WTC11 (cell line): ENCODE measurements around the gene HCRTR1. TPM values are rescaled to one million over a fixed set of nuclear protein-coding genes. Genes with fewer than 3 reads are reported as not detected.

Experiments used
- ATAC-seq: fragments of 200-7000 bp; cut with Tn5 transposase; 2 replicates; pipeline ENCODE4 v1.10.0; 2021; ENCODE audit warnings: mild to moderate bottlenecking, moderate library complexity
- CTCF ChIA-PET: fragments of 300-600 bp; sonication (Branson Sonifier 250); formaldehyde crosslinking; loops from one replicate; lab custom pipeline; 2021; ENCODE audit warnings: antibody characterized with exemption; lab: Charles Lee
- POLR2A ChIA-PET: fragments of 350-600 bp; sonication (Branson Sonifier 250); formaldehyde crosslinking; loops from one replicate; lab custom pipeline; 2021; ENCODE audit warnings: antibody characterized with exemption; lab: Charles Lee
- DNase-seq: peaks from one replicate; pipeline ENCODE4 v3.0.0; 2021; ENCODE audit warnings: low spot score
- H3K27ac Mint-ChIP-seq: 2 replicates; pipeline ENCODE4 v1.8.0; 2021; ENCODE audit warnings: mixed read lengths
- H3K27me3 Mint-ChIP-seq: 2 replicates; pipeline ENCODE4 v1.8.0; 2021; ENCODE audit warnings: low read depth, mild to moderate bottlenecking, moderate library complexity, mixed read lengths
- H3K36me3 Mint-ChIP-seq: 2 replicates; pipeline ENCODE4 v1.8.0; 2021; ENCODE audit warnings: mixed read lengths
- H3K4me1 Mint-ChIP-seq: 2 replicates; pipeline ENCODE4 v1.8.0; 2022; ENCODE audit warnings: mixed read lengths
- H3K4me3 Mint-ChIP-seq: 2 replicates; pipeline ENCODE4 v1.8.0; 2021; ENCODE audit warnings: mild to moderate bottlenecking, moderate library complexity, mixed read lengths
- H3K9me3 Mint-ChIP-seq: 2 replicates; pipeline ENCODE4 v1.8.0; 2021; ENCODE audit warnings: mixed read lengths
- AR ChIP-seq: fragments of 250-450 bp; sonication (Bioruptor Pico); IDR thresholded peaks from 2 replicates; pipeline ENCODE4 v1.9.0; 2021; ENCODE audit warnings: mild to moderate bottlenecking
- ARID4B ChIP-seq: sonication (generic); formaldehyde crosslinking; IDR thresholded peaks from 2 replicates; pipeline ENCODE4 v1.8.0; 2023; ENCODE audit warnings: missing genetic modification reagents, mild to moderate bottlenecking, borderline replicate concordance
- CDX4 ChIP-seq: fragments of 250-450 bp; sonication (Bioruptor Pico); IDR thresholded peaks from 2 replicates; pipeline ENCODE4 v1.9.0; 2021; ENCODE audit warnings: moderate library complexity, mild to moderate bottlenecking, inconsistent platforms, borderline replicate concordance
- ELF4 ChIP-seq: sonication (generic); formaldehyde crosslinking; IDR thresholded peaks from 2 replicates; pipeline ENCODE4 v1.8.1; 2022; ENCODE audit warnings: low read depth, mild to moderate bottlenecking, moderate library complexity, missing genetic modification reagents
- GABPB1 ChIP-seq: sonication (generic); formaldehyde crosslinking; IDR thresholded peaks from 2 replicates; pipeline ENCODE4 v1.8.1; 2023; ENCODE audit warnings: mild to moderate bottlenecking, missing genetic modification reagents
- JAZF1 ChIP-seq: fragments of 250-450 bp; sonication (Bioruptor Pico); IDR thresholded peaks from 2 replicates; pipeline ENCODE4 v1.9.0; 2021; ENCODE audit warnings: moderate library complexity, mild to moderate bottlenecking, inconsistent platforms
- NR1H2 ChIP-seq: sonication (generic); formaldehyde crosslinking; IDR thresholded peaks from 2 replicates; pipeline ENCODE4 v1.9.0; 2021; ENCODE audit warnings: mild to moderate bottlenecking, moderate library complexity, missing genetic modification reagents
- OVOL2 ChIP-seq: fragments of 250-450 bp; sonication (Bioruptor Pico); IDR thresholded peaks from 2 replicates; pipeline ENCODE4 v1.9.0; 2021; ENCODE audit warnings: mild to moderate bottlenecking, borderline replicate concordance
- PRRX2 ChIP-seq: fragments of 250-450 bp; sonication (Bioruptor Pico); IDR thresholded peaks from 2 replicates; pipeline ENCODE4 v1.8.0; 2021; ENCODE audit warnings: mild to moderate bottlenecking
- RORB ChIP-seq: fragments of 250-450 bp; sonication (Bioruptor Pico); IDR thresholded peaks from 2 replicates; pipeline ENCODE4 v1.9.0; 2021; ENCODE audit warnings: mild to moderate bottlenecking
- SOX15 ChIP-seq: fragments of 250-450 bp; sonication (Bioruptor Pico); IDR thresholded peaks from 2 replicates; pipeline ENCODE4 v1.9.0; 2021; ENCODE audit warnings: mild to moderate bottlenecking
- TP53 ChIP-seq: sonication (generic); formaldehyde crosslinking; IDR thresholded peaks from 2 replicates; pipeline ENCODE4 v1.8.1; 2023; ENCODE audit warnings: mild to moderate bottlenecking, missing genetic modification reagents
- USF2 ChIP-seq: sonication (generic); formaldehyde crosslinking; IDR thresholded peaks from 2 replicates; pipeline ENCODE4 v1.8.1; 2023; ENCODE audit warnings: mild to moderate bottlenecking, missing genetic modification reagents, moderate library complexity
- ZNF232 ChIP-seq: sonication (generic); formaldehyde crosslinking; IDR thresholded peaks from 2 replicates; pipeline ENCODE4 v1.8.0; 2022; ENCODE audit warnings: mild to moderate bottlenecking, missing genetic modification reagents
- ZNF263 ChIP-seq: sonication (generic); formaldehyde crosslinking; IDR thresholded peaks from 2 replicates; pipeline ENCODE4 v1.8.1; 2022; ENCODE audit warnings: low read depth, mild to moderate bottlenecking, moderate library complexity, missing genetic modification reagents
- ZNF317 ChIP-seq: sonication (generic); formaldehyde crosslinking; IDR thresholded peaks from 2 replicates; pipeline ENCODE4 v1.8.1; 2023; ENCODE audit warnings: low read depth, mild to moderate bottlenecking, moderate library complexity, missing genetic modification reagents, borderline replicate concordance
- ZNF532 ChIP-seq: fragments of 250-450 bp; sonication (Bioruptor Pico); IDR thresholded peaks from 2 replicates; pipeline ENCODE4 v1.9.0; 2021; ENCODE audit warnings: mild to moderate bottlenecking, borderline replicate concordance
- ZSCAN18 ChIP-seq: fragments of 250-450 bp; sonication (Bioruptor Pico); IDR thresholded peaks from 2 replicates; pipeline ENCODE4 v2.1.2; 2022; ENCODE audit warnings: mild to moderate bottlenecking, moderate library complexity
- total RNA-seq: library from RNA; stranded (reverse); gene quantifications from 3 replicates; pipeline ENCODE4 v1.2.3, GENCODE V29; 2021

HCRTR1 gene
- total RNA-seq, 1 experiment from 2014 or later: 0.13 TPM

GRCh38 chr1:31648641-31649357 is 31.3 kb downstream of the HCRTR1 start:
- Mint-ChIP-seq H3K36me3 (no peaks in the 10 kb centered on the region), H3K4me1 (peaks cover 8% of the 10 kb centered on the region)

GRCh38 chr1:31650161-31651088 is 32.9 kb downstream of the HCRTR1 start:
- CTCF ChIA-PET: interaction anchor here (0.6 to 1.5 kb wide), 9 partner anchors 14 to 139 kb away, joined by 3 to 5 read pairs (median 4); partner anchors contain the start of gene COL16A1
- DNase-seq: no peak
- H3K9me3 Mint-ChIP-seq: no peaks in the 10 kb centered on the region; the same call in 1 of the 2 replicates
- ATAC-seq: no peak
- no peak overlapping the region for H3K4me3 Mint-ChIP-seq
- H3K27me3 Mint-ChIP-seq: no peaks in the 10 kb centered on the region; the same call in 1 of the 2 replicates
- no peak overlapping the region for H3K27ac Mint-ChIP-seq
- no peaks in the 10 kb centered on the region for H3K36me3 Mint-ChIP-seq
- 0 out of 2 replicates have a peak, but pooled peaks cover 3% of the 10 kb centered on the region for H3K4me1 Mint-ChIP-seq
- POLR2A ChIA-PET: no interaction called here
- TF ChIP-seq TP53 (CRISPR knock-in tag): no peak
- TF ChIP-seq RORB (CRISPR knock-in tag): no peak
- no peak for TF ChIP-seq AR (CRISPR knock-in tag)
- no peak for TF ChIP-seq NR1H2
- no peak for TF ChIP-seq ZNF532 (CRISPR knock-in tag)
- TF ChIP-seq JAZF1 (CRISPR knock-in tag): no peak
- TF ChIP-seq ARID4B (CRISPR knock-in tag): no peak
- TF ChIP-seq USF2 (CRISPR knock-in tag): no peak
- no peak for TF ChIP-seq ZNF232 (CRISPR knock-in tag)
- no peak for TF ChIP-seq CDX4 (CRISPR knock-in tag)
- TF ChIP-seq ZNF263 (CRISPR knock-in tag): no peak
- no peak for TF ChIP-seq SOX15 (CRISPR knock-in tag)
- TF ChIP-seq PRRX2 (CRISPR knock-in tag): no peak

More at GRCh38 chr1:31648641-31649357, 31.3 kb downstream of the HCRTR1 start:
- POLR2A ChIA-PET: no interaction called here
- H3K27me3 Mint-ChIP-seq: no peaks in the 10 kb centered on the region; the same call in 1 of the 2 replicates
- no peak overlapping the region for H3K4me3 Mint-ChIP-seq
- no peak for ATAC-seq
- CTCF ChIA-PET: interaction anchor here (1.2 kb wide), 1 partner anchor 15 kb away, joined by 5 read pairs; no protein-coding TSS in a partner anchor
- no peak overlapping the region for H3K27ac Mint-ChIP-seq
- TF ChIP-seq ELF4 (CRISPR knock-in tag): no peak
- no peak for TF ChIP-seq GABPB1 (CRISPR knock-in tag)
- no peak for TF ChIP-seq ZSCAN18 (CRISPR knock-in tag)
- TF ChIP-seq OVOL2 (CRISPR knock-in tag): no peak
- TF ChIP-seq ZNF317 (CRISPR knock-in tag): no peak
- DNase-seq: no peak
- no peaks in the 10 kb centered on the region; the same call in 1 of the 2 replicates for H3K9me3 Mint-ChIP-seq
